GM12878 (cell line): ENCODE results near the gene RAPGEF6. TPM values are rescaled to one million over a fixed set of nuclear protein-coding genes. Genes with fewer than 3 reads are reported as not detected.

ENCODE experiments used
- CHD1 ChIP-seq: IDR thresholded peaks from 2 replicates; pipeline ENCODE4 v1.6.1; 2012; ENCODE audit warnings: low read depth, low read length, improper control_type of control experiment
- ESRRA ChIP-seq: IDR thresholded peaks from 2 replicates; pipeline ENCODE4 v1.6.1; 2012; ENCODE audit warnings: mild to moderate bottlenecking, low read length, improper control_type of control experiment
- JUND ChIP-seq: IDR thresholded peaks from 2 replicates; pipeline ENCODE4 v1.6.1; 2012; ENCODE audit warnings: low read depth, mild to moderate bottlenecking, low read length, improper control_type of control experiment, moderate library complexity
- KAT2A ChIP-seq: conservative IDR thresholded peaks from 2 replicates; pipeline ENCODE4 v1.6.1; 2011; ENCODE audit warnings: low read depth, low read length; ENCODE audit not compliant: control insufficient read depth
- NBN ChIP-seq: fragments of 450-650 bp; IDR thresholded peaks from 2 replicates; pipeline ENCODE4 v1.6.1; 2016
- NR2C1 ChIP-seq: fragments of 450-650 bp; IDR thresholded peaks from 2 replicates; pipeline ENCODE4 v1.6.1; 2017; ENCODE audit warnings: antibody characterized with exemption, mild to moderate bottlenecking, moderate library complexity
- NRF1 ChIP-seq: conservative IDR thresholded peaks from 2 replicates; pipeline ENCODE4 v1.6.1; 2011; ENCODE audit warnings: mild to moderate bottlenecking, low read depth, low read length, improper control_type of control experiment
- PAX8 ChIP-seq: fragments of 450-650 bp; IDR thresholded peaks from 2 replicates; pipeline ENCODE4 v1.6.1; 2017; ENCODE audit warnings: mild to moderate bottlenecking, moderate library complexity
- RAD51 ChIP-seq: fragments of 450-650 bp; IDR thresholded peaks from 2 replicates; pipeline ENCODE4 v1.6.1; 2016; ENCODE audit warnings: moderate library complexity, mild to moderate bottlenecking, inconsistent platforms
- SIN3A ChIP-seq: IDR thresholded peaks from 2 replicates; pipeline ENCODE4 v1.6.1; 2012; ENCODE audit warnings: low read depth, low read length, improper control_type of control experiment
- SREBF1 ChIP-seq: IDR thresholded peaks from 2 replicates; pipeline ENCODE4 v1.6.1; 2012; ENCODE audit warnings: mild to moderate bottlenecking, low read length
- STAT1 ChIP-seq: fragments of 450-650 bp; conservative IDR thresholded peaks from 2 replicates; pipeline ENCODE4 v1.6.1; 2014; ENCODE audit warnings: antibody characterized with exemption, mild to moderate bottlenecking
- TARDBP ChIP-seq: IDR thresholded peaks from 2 replicates; pipeline ENCODE4 v1.6.1; 2016; ENCODE audit warnings: borderline replicate concordance
- TCF3 ChIP-seq: IDR thresholded peaks from 2 replicates; pipeline ENCODE4 v1.6.1; 2012; ENCODE audit warnings: low read depth, mild to moderate bottlenecking, low read length, borderline replicate concordance; ENCODE audit not compliant: insufficient read depth
- ZSCAN29 ChIP-seq: fragments of 450-650 bp; IDR thresholded peaks from 2 replicates; pipeline ENCODE4 v1.6.1; 2017; ENCODE audit warnings: mild to moderate bottlenecking, moderate library complexity
- polyA plus RNA-seq, 11 experiments: library from polyadenylated mRNA; depleted of rRNA in 4 of 11; unstranded in 6 of 11; stranded (reverse) in 5 of 11; fragments of >200 nt; fragmentation: Nextera tagmentation in 4 of 11; fragmentation: Illumina TruSeq in 1 of 11; extraction: Ambion mirVana in 4 of 11; extraction: Trizol in 1 of 11; gene quantifications; 1 replicate in 1 of 11; 2 replicates in 10 of 11; pipeline versions ENCODE4 v1.2.1 to v1.2.3, GENCODE V29; 2011 to 2016; ENCODE audit warnings: inconsistent platforms in 2 of 11, missing spikeins in 2 of 11, low read depth in 1 of 11
- total RNA-seq, 4 experiments: library from RNA; depleted of rRNA in 3 of 4; stranded (reverse); fragments of >200 nt in 3 of 4; fragmentation: Illumina TruSeq in 1 of 4; extraction: Trizol in 1 of 4; gene quantifications; 2 replicates each; pipeline versions ENCODE4 v1.2.1 to v1.2.3, GENCODE V29; 2013 to 2021
- TF ChIP-seq, protein P1 (sequence below): fragments of 450-650 bp; IDR thresholded peaks from 2 replicates; pipeline ENCODE4 v1.6.1; 2018; ENCODE audit warnings: borderline replicate concordance, mild to moderate bottlenecking; ENCODE audit not compliant: partially characterized antibody
- TF ChIP-seq, protein P2 (sequence below): fragments of 450-650 bp; IDR thresholded peaks from 2 replicates; pipeline ENCODE4 v1.6.1; 2017; ENCODE audit warnings: borderline replicate concordance
- TF ChIP-seq, protein P3 (sequence below): fragments of 450-650 bp; IDR thresholded peaks from 2 replicates; pipeline ENCODE4 v1.6.1; 2017; ENCODE audit warnings: antibody characterized with exemption, mild to moderate bottlenecking, moderate library complexity
- TF ChIP-seq, protein P4 (sequence below): IDR thresholded peaks from 2 replicates; pipeline ENCODE4 v1.6.1; 2011; ENCODE audit warnings: low read depth, low read length, improper control_type of control experiment, borderline replicate concordance
- TF ChIP-seq, protein P5 (sequence below): fragments of 450-650 bp; IDR thresholded peaks from 2 replicates; pipeline ENCODE4 v1.6.1; 2018; ENCODE audit warnings: mild to moderate bottlenecking, low read depth, moderate library complexity; ENCODE audit not compliant: partially characterized antibody

The RAPGEF6 gene
- total and polyA plus RNA-seq, 10 of the 15 experiments (the other 5 are each of a cell fraction or from before 2014, with no cell fraction given): 2.9 to 24.0 (median 14.2) TPM

DNA sequence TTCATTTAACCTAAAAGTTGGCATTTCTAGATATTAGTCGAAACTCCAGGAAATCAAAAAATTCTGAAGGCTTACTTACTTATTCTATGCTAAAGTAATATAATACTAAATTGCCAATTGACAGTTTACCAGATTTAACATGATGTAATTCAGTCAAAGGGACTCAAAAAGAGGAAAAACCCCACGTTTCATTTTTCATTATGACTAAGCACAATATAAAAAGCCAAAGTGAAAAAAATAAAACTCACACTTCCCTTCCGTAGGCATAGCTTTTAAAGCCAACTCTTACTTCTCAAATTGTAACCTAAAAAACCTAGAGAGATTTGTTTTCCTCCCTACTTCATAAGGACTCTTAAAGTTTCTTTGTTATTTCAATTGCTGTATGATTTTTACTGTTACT is 146.6 kb downstream of the RAPGEF6 start (continued):
- TF ChIP-seq, protein P1, sequence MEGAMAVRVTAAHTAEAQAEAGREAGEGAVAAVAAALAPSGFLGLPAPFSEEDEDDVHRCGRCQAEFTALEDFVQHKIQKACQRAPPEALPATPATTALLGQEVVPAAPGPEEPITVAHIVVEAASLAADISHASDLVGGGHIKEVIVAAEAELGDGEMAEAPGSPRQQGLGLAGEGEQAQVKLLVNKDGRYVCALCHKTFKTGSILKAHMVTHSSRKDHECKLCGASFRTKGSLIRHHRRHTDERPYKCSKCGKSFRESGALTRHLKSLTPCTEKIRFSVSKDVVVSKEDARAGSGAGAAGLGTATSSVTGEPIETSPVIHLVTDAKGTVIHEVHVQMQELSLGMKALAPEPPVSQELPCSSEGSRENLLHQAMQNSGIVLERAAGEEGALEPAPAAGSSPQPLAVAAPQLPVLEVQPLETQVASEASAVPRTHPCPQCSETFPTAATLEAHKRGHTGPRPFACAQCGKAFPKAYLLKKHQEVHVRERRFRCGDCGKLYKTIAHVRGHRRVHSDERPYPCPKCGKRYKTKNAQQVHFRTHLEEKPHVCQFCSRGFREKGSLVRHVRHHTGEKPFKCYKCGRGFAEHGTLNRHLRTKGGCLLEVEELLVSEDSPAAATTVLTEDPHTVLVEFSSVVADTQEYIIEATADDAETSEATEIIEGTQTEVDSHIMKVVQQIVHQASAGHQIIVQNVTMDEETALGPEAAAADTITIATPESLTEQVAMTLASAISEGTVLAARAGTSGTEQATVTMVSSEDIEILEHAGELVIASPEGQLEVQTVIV: no peak
- TF ChIP-seq RAD51 (peak; percentile 24; the same call in 1 of the 2 replicates), TCF3 (no peak), SREBF1 (no peak), CHD1 (no peak), JUND (peak; percentile 95), NRF1 (no peak), PAX8 (no peak), NR2C1 (no peak), ESRRA (no peak), KAT2A (no peak), SIN3A (no peak), TARDBP (no peak), NBN (0 out of 2 replicates have a peak, but pooled peaks have one; percentile 46), STAT1 (no peak), ZSCAN29 (no peak)
- TF ChIP-seq, protein P2, sequence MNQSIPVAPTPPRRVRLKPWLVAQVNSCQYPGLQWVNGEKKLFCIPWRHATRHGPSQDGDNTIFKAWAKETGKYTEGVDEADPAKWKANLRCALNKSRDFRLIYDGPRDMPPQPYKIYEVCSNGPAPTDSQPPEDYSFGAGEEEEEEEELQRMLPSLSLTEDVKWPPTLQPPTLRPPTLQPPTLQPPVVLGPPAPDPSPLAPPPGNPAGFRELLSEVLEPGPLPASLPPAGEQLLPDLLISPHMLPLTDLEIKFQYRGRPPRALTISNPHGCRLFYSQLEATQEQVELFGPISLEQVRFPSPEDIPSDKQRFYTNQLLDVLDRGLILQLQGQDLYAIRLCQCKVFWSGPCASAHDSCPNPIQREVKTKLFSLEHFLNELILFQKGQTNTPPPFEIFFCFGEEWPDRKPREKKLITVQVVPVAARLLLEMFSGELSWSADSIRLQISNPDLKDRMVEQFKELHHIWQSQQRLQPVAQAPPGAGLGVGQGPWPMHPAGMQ: no peak
- TF ChIP-seq, protein P3, sequence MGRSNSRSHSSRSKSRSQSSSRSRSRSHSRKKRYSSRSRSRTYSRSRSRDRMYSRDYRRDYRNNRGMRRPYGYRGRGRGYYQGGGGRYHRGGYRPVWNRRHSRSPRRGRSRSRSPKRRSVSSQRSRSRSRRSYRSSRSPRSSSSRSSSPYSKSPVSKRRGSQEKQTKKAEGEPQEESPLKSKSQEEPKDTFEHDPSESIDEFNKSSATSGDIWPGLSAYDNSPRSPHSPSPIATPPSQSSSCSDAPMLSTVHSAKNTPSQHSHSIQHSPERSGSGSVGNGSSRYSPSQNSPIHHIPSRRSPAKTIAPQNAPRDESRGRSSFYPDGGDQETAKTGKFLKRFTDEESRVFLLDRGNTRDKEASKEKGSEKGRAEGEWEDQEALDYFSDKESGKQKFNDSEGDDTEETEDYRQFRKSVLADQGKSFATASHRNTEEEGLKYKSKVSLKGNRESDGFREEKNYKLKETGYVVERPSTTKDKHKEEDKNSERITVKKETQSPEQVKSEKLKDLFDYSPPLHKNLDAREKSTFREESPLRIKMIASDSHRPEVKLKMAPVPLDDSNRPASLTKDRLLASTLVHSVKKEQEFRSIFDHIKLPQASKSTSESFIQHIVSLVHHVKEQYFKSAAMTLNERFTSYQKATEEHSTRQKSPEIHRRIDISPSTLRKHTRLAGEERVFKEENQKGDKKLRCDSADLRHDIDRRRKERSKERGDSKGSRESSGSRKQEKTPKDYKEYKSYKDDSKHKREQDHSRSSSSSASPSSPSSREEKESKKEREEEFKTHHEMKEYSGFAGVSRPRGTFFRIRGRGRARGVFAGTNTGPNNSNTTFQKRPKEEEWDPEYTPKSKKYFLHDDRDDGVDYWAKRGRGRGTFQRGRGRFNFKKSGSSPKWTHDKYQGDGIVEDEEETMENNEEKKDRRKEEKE: no peak
- TF ChIP-seq, protein P4, sequence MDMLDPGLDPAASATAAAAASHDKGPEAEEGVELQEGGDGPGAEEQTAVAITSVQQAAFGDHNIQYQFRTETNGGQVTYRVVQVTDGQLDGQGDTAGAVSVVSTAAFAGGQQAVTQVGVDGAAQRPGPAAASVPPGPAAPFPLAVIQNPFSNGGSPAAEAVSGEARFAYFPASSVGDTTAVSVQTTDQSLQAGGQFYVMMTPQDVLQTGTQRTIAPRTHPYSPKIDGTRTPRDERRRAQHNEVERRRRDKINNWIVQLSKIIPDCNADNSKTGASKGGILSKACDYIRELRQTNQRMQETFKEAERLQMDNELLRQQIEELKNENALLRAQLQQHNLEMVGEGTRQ: no peak
- TF ChIP-seq, protein P5, sequence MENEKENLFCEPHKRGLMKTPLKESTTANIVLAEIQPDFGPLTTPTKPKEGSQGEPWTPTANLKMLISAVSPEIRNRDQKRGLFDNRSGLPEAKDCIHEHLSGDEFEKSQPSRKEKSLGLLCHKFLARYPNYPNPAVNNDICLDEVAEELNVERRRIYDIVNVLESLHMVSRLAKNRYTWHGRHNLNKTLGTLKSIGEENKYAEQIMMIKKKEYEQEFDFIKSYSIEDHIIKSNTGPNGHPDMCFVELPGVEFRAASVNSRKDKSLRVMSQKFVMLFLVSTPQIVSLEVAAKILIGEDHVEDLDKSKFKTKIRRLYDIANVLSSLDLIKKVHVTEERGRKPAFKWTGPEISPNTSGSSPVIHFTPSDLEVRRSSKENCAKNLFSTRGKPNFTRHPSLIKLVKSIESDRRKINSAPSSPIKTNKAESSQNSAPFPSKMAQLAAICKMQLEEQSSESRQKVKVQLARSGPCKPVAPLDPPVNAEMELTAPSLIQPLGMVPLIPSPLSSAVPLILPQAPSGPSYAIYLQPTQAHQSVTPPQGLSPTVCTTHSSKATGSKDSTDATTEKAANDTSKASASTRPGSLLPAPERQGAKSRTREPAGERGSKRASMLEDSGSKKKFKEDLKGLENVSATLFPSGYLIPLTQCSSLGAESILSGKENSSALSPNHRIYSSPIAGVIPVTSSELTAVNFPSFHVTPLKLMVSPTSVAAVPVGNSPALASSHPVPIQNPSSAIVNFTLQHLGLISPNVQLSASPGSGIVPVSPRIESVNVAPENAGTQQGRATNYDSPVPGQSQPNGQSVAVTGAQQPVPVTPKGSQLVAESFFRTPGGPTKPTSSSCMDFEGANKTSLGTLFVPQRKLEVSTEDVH: no peak
